HUDEP-2 (cell line): ENCODE data around the gene ABCA2.
A peak's percentile ranks its signal among the peaks of the same experiment; 100 is the strongest.

Experiments used
- DNase-seq, 76 experiments: peaks; one replicate each; lab custom pipeline; 2025; ENCODE audit not compliant: unreplicated experiment in 76 of 76; lab: John Stamatoyannopoulos, UW

The ABCA2 gene

GRCh38 chr9:137000177-137000930, 27.7 kb downstream of the ABCA2 start:
- no peak for DNase-seq

- no peak for DNase-seq
Measured at GRCh38 chr9:136997830-136998234, 30.2 kb downstream of the ABCA2 start.

- DNase-seq, result no peak
Measured at GRCh38 chr9:136997371-136997770, 30.7 kb downstream of the ABCA2 start.

GRCh38 chr9:136996361-136997292, 31.4 kb downstream of the ABCA2 start, which contains the start of gene CLIC3:
CLIC3 (minus strand) TSS chr9:136996568; CDS start chr9:136996543, 25 bp downstream.
- DNase-seq, result peak in 40 of 76 experiments; percentile 10 to 56 (median 30)

- DNase-seq, result peak in 33 of 76 experiments; percentile 8 to 59 (median 27)
Measured at GRCh38 chr9:136995772-136996311, 32.2 kb downstream of the ABCA2 start.

GRCh38 chr9:136995362-136995761, 32.7 kb downstream of the ABCA2 start:
- no peak for DNase-seq

- DNase-seq, result no peak
Measured at GRCh38 chr9:136994888-136995230, 33.2 kb downstream of the ABCA2 start.

- DNase-seq, result no peak
Measured at GRCh38 chr9:136994180-136994887, 33.7 kb downstream of the ABCA2 start.

GRCh38 chr9:136992819-136993369, 35.1 kb downstream of the ABCA2 start:
- DNase-seq, result no peak

- peak in 74 of 76 experiments; percentile 24 to 94 (median 82) for DNase-seq
Measured at GRCh38 chr9:136991993-136992818, 35.8 kb downstream of the ABCA2 start, which contains the start of gene PAXX. PAXX (plus strand) TSS chr9:136992422; CDS start chr9:136992444, 22 bp downstream.

GRCh38 chr9:136990242-136990911, 37.7 kb downstream of the ABCA2 start:
- no peak for DNase-seq

- no peak for DNase-seq
Measured at GRCh38 chr9:136988872-136989271, 39.2 kb downstream of the ABCA2 start.

- no peak for DNase-seq
Measured at GRCh38 chr9:136985853-136986252, 42.2 kb downstream of the ABCA2 start.

GRCh38 chr9:136985027-136985602, 42.9 kb downstream of the ABCA2 start:
- DNase-seq, result no peak

- no peak for DNase-seq
Measured at GRCh38 chr9:136984464-136985026, 43.5 kb downstream of the ABCA2 start.

- no peak for DNase-seq
Measured at GRCh38 chr9:136983656-136984314, 44.3 kb downstream of the ABCA2 start.

GRCh38 chr9:136983167-136983566, 44.9 kb downstream of the ABCA2 start:
- DNase-seq, result no peak
